ENCODE data around the gene VPS54.

The VPS54 gene

GRCh38 chr2:63875131-63875527, 144.1 kb downstream of the VPS54 start:
- H3K4me1 ChIP-seq (ENCODE audit: control insufficient read depth in 1 of 2, insufficient read depth in 2 of 2, low read length in 2 of 2): peaks cover 0 to 11% of the 10 kb centered on the region in 2 experiments
- H4K91ac ChIP-seq (ENCODE audit: low read depth, low read length): no peak overlapping the region
- H3K4me3 ChIP-seq (ENCODE audit: low read depth, low read length): no peak overlapping the region
- H3K14ac ChIP-seq (ENCODE audit: low read length): no peak overlapping the region
- H3K4ac ChIP-seq (ENCODE audit: low read depth, low read length): peak overlapping the region; percentile 25
- no peak overlapping the region for H3K9ac ChIP-seq (ENCODE audit: low read length)
- no peak overlapping the region for H3K18ac ChIP-seq (ENCODE audit: low read length)
- no peak overlapping the region for H3K23ac ChIP-seq (ENCODE audit: low read length)
- H2AK5ac ChIP-seq (ENCODE audit: low read length): no peak overlapping the region
- H2BK5ac ChIP-seq (ENCODE audit: low read depth, low read length, poor library complexity): no peak overlapping the region
- no CpG with 5 or more reads among the region's 1 CpG for WGBS (ENCODE audit: extremely low coverage, insufficient coverage, insufficient read length)
- no peak overlapping the region for H3K4me2 ChIP-seq (ENCODE audit: low read length)
- H3K36me3 ChIP-seq (ENCODE audit: control insufficient read depth in 1 of 2, insufficient read depth in 2 of 2, low read length in 2 of 2): peaks cover 0 to 11% of the 10 kb centered on the region in 2 experiments
- peaks cover 4% of the 10 kb centered on the region for H3K79me2 ChIP-seq (ENCODE audit: control insufficient read depth, insufficient read depth, low read length, poor library complexity)
- H4K12ac ChIP-seq (ENCODE audit: low read depth, low read length): no peak overlapping the region
- H3K27me3 ChIP-seq (ENCODE audit: insufficient read depth, low read length): no peaks in the 10 kb centered on the region
- no peak overlapping the region for H2BK120ac ChIP-seq (ENCODE audit: insufficient read depth, low read length, poor library complexity)
- no peak overlapping the region for H2AFZ ChIP-seq (ENCODE audit: insufficient read depth, low read length, poor library complexity)
- H2BK12ac ChIP-seq (ENCODE audit: low read length): no peak overlapping the region
- peaks cover 2% of the 10 kb centered on the region for H3K79me1 ChIP-seq (ENCODE audit: low read length)
- no peaks in the 10 kb centered on the region for H3K9me3 ChIP-seq (ENCODE audit: insufficient read depth, low read depth, low read length)
- DNase-seq: no peak
- no peak overlapping the region for H3K27ac ChIP-seq (ENCODE audit: low read depth, low read length)
- H4K8ac ChIP-seq (ENCODE audit: low read depth, low read length): no peak overlapping the region

- Histone ChIP-seq H3K27me3 (ENCODE audit: insufficient read depth, low read length) (no peaks in the 10 kb centered on the region), H3K79me1 (ENCODE audit: low read length) (peaks cover 2% of the 10 kb centered on the region), H4K91ac (ENCODE audit: low read depth, low read length) (no peak overlapping the region), H3K9me3 (ENCODE audit: insufficient read depth, low read depth, low read length) (no peaks in the 10 kb centered on the region), H4K8ac (ENCODE audit: low read depth, low read length) (no peak overlapping the region), H3K27ac (ENCODE audit: low read depth, low read length) (no peak overlapping the region), H3K4me1 (ENCODE audit: control insufficient read depth in 1 of 2, insufficient read depth in 2 of 2, low read length in 2 of 2) (peaks cover 0 to 11% of the 10 kb centered on the region in 2 experiments), H2BK120ac (ENCODE audit: insufficient read depth, low read length, poor library complexity) (no peak overlapping the region), H4K12ac (ENCODE audit: low read depth, low read length) (no peak overlapping the region), H3K9ac (ENCODE audit: low read length) (no peak overlapping the region), H3K18ac (ENCODE audit: low read length) (no peak overlapping the region), H2BK5ac (ENCODE audit: low read depth, low read length, poor library complexity) (no peak overlapping the region), H2AK5ac (ENCODE audit: low read length) (no peak overlapping the region), H3K23ac (ENCODE audit: low read length) (no peak overlapping the region), H3K79me2 (ENCODE audit: control insufficient read depth, insufficient read depth, low read length, poor library complexity) (peaks cover 4% of the 10 kb centered on the region), H3K4me2 (ENCODE audit: low read length) (no peak overlapping the region), H3K14ac (ENCODE audit: low read length) (no peak overlapping the region), H2AFZ (ENCODE audit: insufficient read depth, low read length, poor library complexity) (no peak overlapping the region), H2BK12ac (ENCODE audit: low read length) (no peak overlapping the region), H3K4ac (ENCODE audit: low read depth, low read length) (peak overlapping the region; percentile 58), H3K4me3 (ENCODE audit: low read depth, low read length) (no peak overlapping the region), H3K36me3 (ENCODE audit: control insufficient read depth in 1 of 2, insufficient read depth in 2 of 2, low read length in 2 of 2) (peaks cover 0 to 11% of the 10 kb centered on the region in 2 experiments)
- no CpG with 5 or more reads among the region's 5 CpGs for WGBS (ENCODE audit: extremely low coverage, insufficient coverage, insufficient read length)
- DNase-seq: no peak
Measured at GRCh38 chr2:63874204-63875130, 144.8 kb downstream of the VPS54 start.

GRCh38 chr2:63872571-63873328, 146.5 kb downstream of the VPS54 start:
- Histone ChIP-seq H3K9me3 (ENCODE audit: insufficient read depth, low read depth, low read length) (no peaks in the 10 kb centered on the region), H3K18ac (ENCODE audit: low read length) (peak overlapping the region; percentile 21), H2BK5ac (ENCODE audit: low read depth, low read length, poor library complexity) (no peak overlapping the region), H3K4me1 (ENCODE audit: control insufficient read depth in 1 of 2, insufficient read depth in 2 of 2, low read length in 2 of 2) (peaks cover 0 to 11% of the 10 kb centered on the region in 2 experiments), H4K12ac (ENCODE audit: low read depth, low read length) (no peak overlapping the region), H2AK5ac (ENCODE audit: low read length) (no peak overlapping the region), H3K79me1 (ENCODE audit: low read length) (peaks cover 2% of the 10 kb centered on the region), H4K91ac (ENCODE audit: low read depth, low read length) (no peak overlapping the region), H2BK12ac (ENCODE audit: low read length) (no peak overlapping the region), H3K14ac (ENCODE audit: low read length) (no peak overlapping the region), H2BK120ac (ENCODE audit: insufficient read depth, low read length, poor library complexity) (no peak overlapping the region), H3K36me3 (ENCODE audit: control insufficient read depth in 1 of 2, insufficient read depth in 2 of 2, low read length in 2 of 2) (peaks cover 4 to 11% of the 10 kb centered on the region in 2 experiments), H3K27me3 (ENCODE audit: insufficient read depth, low read length) (no peaks in the 10 kb centered on the region), H3K79me2 (ENCODE audit: control insufficient read depth, insufficient read depth, low read length, poor library complexity) (peaks cover 4% of the 10 kb centered on the region), H3K4me3 (ENCODE audit: low read depth, low read length) (no peak overlapping the region), H3K4ac (ENCODE audit: low read depth, low read length) (no peak overlapping the region), H3K9ac (ENCODE audit: low read length) (no peak overlapping the region), H3K4me2 (ENCODE audit: low read length) (no peak overlapping the region), H3K23ac (ENCODE audit: low read length) (no peak overlapping the region), H2AFZ (ENCODE audit: insufficient read depth, low read length, poor library complexity) (no peak overlapping the region), H3K27ac (ENCODE audit: low read depth, low read length) (no peak overlapping the region), H4K8ac (ENCODE audit: low read depth, low read length) (no peak overlapping the region)
- no peak for DNase-seq
- WGBS (ENCODE audit: extremely low coverage, insufficient coverage, insufficient read length): no CpG with 5 or more reads among the region's 6 CpGs

GRCh38 chr2:63871864-63872263, 147.4 kb downstream of the VPS54 start:
- Histone ChIP-seq H3K23ac (ENCODE audit: low read length) (no peak overlapping the region), H3K9ac (ENCODE audit: low read length) (no peak overlapping the region), H3K27me3 (ENCODE audit: insufficient read depth, low read length) (no peaks in the 10 kb centered on the region), H3K4ac (ENCODE audit: low read depth, low read length) (no peak overlapping the region), H3K79me2 (ENCODE audit: control insufficient read depth, insufficient read depth, low read length, poor library complexity) (peaks cover 4% of the 10 kb centered on the region), H2AK5ac (ENCODE audit: low read length) (no peak overlapping the region), H2BK120ac (ENCODE audit: insufficient read depth, low read length, poor library complexity) (peak overlapping the region; percentile 58), H3K14ac (ENCODE audit: low read length) (no peak overlapping the region), H3K79me1 (ENCODE audit: low read length) (peaks cover 2% of the 10 kb centered on the region), H3K27ac (ENCODE audit: low read depth, low read length) (peak overlapping the region; percentile 71), H3K36me3 (ENCODE audit: control insufficient read depth in 1 of 2, insufficient read depth in 2 of 2, low read length in 2 of 2) (peaks cover 4 to 11% of the 10 kb centered on the region in 2 experiments), H3K9me3 (ENCODE audit: insufficient read depth, low read depth, low read length) (no peaks in the 10 kb centered on the region), H3K18ac (ENCODE audit: low read length) (no peak overlapping the region), H4K12ac (ENCODE audit: low read depth, low read length) (no peak overlapping the region), H3K4me1 (ENCODE audit: control insufficient read depth in 1 of 2, insufficient read depth in 2 of 2, low read length in 2 of 2) (peaks cover 0 to 11% of the 10 kb centered on the region in 2 experiments), H2BK12ac (ENCODE audit: low read length) (no peak overlapping the region), H3K4me2 (ENCODE audit: low read length) (no peak overlapping the region), H2BK5ac (ENCODE audit: low read depth, low read length, poor library complexity) (no peak overlapping the region), H3K4me3 (ENCODE audit: low read depth, low read length) (no peak overlapping the region), H2AFZ (ENCODE audit: insufficient read depth, low read length, poor library complexity) (no peak overlapping the region), H4K8ac (ENCODE audit: low read depth, low read length) (no peak overlapping the region), H4K91ac (ENCODE audit: low read depth, low read length) (no peak overlapping the region)
- no peak for DNase-seq
- WGBS (ENCODE audit: extremely low coverage, insufficient coverage, insufficient read length): no CpG with 5 or more reads among the region's 4 CpGs
